Activated naive CD4-positive, alpha-beta T cell treated with anti-CD3 and anti-CD28 coated beads, Interleukin-2, amount 10 ng/mL, durations not matched to agents 7 days and 5 days (primary cell): ENCODE measurements around the gene DAAM2.

Experiments used
- CTCF ChIA-PET: fragments of 350-600 bp; sonication (Branson Sonifier 250); formaldehyde crosslinking; loops from one replicate; lab custom pipeline; 2021; ENCODE audit warnings: antibody characterized with exemption; lab: Charles Lee
- DNase-seq: peaks from one replicate; pipeline ENCODE4 v3.0.0-alpha.2; 2020
- H3K27ac Mint-ChIP-seq: one replicate; pipeline ENCODE4 v1.8.0; 2021; ENCODE audit warnings: mild to moderate bottlenecking, moderate library complexity, mixed read lengths
- H3K27me3 Mint-ChIP-seq: one replicate; pipeline ENCODE4 v1.8.0; 2021; ENCODE audit warnings: mild to moderate bottlenecking, mixed read lengths
- H3K36me3 Mint-ChIP-seq: one replicate; pipeline ENCODE4 v1.8.0; 2021; ENCODE audit warnings: mixed read lengths
- H3K4me1 Mint-ChIP-seq: one replicate; pipeline ENCODE4 v1.8.0; 2021; ENCODE audit warnings: mixed read lengths
- H3K4me3 Mint-ChIP-seq: one replicate; pipeline ENCODE4 v1.8.0; 2021; ENCODE audit warnings: mild to moderate bottlenecking, moderate library complexity, mixed read lengths
- H3K9me3 Mint-ChIP-seq: one replicate; pipeline ENCODE4 v1.8.0; 2021; ENCODE audit warnings: mixed read lengths

DAAM2 gene

DNA sequence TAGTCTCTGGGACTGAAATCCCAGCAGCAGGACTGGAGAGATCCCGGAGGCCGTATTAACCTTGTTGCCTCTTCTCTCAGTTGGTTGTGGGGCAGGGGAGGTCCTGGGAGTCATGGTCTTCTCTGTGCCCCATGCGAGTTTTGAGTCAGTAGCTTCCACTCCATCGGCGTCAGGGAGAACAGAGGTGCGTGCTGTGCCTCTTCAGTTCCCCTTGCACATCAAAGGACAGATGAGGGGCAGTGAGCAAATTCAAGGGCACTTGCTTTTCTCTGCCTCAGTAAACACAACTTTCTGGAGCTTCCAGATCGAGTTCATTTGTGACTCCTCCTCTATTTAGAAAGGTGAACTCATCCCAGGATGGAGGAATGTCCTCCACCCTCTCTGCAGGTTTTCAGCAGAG is 93.5 kb downstream of the DAAM2 start:
- CTCF ChIA-PET, result no interaction called here
- no peaks in the 10 kb centered on the region for H3K9me3 Mint-ChIP-seq
- no peak for DNase-seq
- no peak overlapping the region for H3K4me3 Mint-ChIP-seq
- no peaks in the 10 kb centered on the region for H3K36me3 Mint-ChIP-seq
- no peak overlapping the region for H3K27ac Mint-ChIP-seq
- H3K27me3 Mint-ChIP-seq, result peaks cover 18% of the 10 kb centered on the region
- H3K4me1 Mint-ChIP-seq, result no peaks in the 10 kb centered on the region

DNA sequence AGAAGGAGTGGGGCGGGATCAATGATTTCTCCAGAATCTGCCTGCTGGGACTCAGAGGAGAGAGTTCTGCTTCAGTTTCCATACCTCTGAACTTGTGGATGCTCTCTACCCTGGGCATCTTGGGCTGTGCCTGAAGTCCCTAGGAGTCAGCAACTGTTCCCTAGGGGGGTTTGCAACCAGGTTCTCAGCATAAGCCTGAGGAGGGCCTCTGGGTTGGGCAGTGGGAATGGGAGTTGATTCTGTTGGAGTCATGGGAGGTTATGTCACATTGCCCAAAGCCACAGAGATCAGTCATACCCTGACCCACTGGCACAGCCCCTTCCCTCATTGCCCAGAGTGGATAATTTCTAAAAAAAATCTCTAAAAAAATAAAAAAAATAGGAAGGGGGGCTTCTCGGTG is 94.7 kb downstream of the DAAM2 start:
- Mint-ChIP-seq H3K27ac (no peak overlapping the region), H3K36me3 (no peaks in the 10 kb centered on the region), H3K4me1 (no peaks in the 10 kb centered on the region), H3K9me3 (no peaks in the 10 kb centered on the region), H3K27me3 (peaks cover 24% of the 10 kb centered on the region), H3K4me3 (no peak overlapping the region)
- no peak for DNase-seq
- CTCF ChIA-PET, result no interaction called here

DNA sequence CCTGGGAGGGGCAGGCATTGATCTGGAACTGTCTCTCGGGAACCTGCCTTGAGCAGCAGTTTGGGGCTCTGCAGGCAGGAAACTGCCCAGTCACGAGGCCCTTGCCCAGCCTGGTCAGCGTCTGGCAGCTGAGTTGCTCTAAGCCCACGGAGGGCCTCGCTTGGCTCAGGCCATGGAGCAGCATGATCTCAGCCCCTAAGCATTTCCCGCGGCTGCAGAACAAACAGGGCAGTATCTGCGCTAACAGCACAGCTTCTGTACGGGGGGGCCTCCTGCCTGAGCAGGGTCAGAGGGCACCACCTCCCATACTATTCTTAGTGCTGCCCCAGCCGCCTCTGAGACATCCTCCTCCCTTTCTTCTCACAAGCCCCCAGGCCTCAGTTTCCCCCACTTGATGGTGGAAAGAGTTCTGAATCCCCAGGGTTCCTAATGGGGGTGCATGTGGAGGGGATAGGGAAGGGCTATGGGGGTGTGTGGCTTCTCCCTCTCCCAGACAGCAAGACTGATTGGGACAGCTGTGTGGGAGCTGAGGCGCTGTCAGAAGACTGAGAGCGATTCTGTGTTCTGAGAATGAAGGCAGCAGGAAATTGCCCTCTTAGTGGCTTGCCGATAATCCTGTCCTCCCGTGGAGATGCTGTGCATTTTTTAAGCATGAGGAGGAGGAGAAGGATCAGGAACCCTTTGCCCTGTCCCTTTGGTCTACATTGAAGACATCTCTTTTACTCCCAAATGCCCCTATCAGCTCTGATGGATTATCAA is 95.7 kb downstream of the DAAM2 start:
- H3K27ac Mint-ChIP-seq, result no peak overlapping the region
- no peak overlapping the region for H3K4me3 Mint-ChIP-seq
- no peaks in the 10 kb centered on the region for H3K9me3 Mint-ChIP-seq
- no peaks in the 10 kb centered on the region for H3K4me1 Mint-ChIP-seq
- DNase-seq, result no peak
- H3K27me3 Mint-ChIP-seq, result peaks cover 27% of the 10 kb centered on the region
- no peaks in the 10 kb centered on the region for H3K36me3 Mint-ChIP-seq
- CTCF ChIA-PET, result no interaction called here

DNA sequence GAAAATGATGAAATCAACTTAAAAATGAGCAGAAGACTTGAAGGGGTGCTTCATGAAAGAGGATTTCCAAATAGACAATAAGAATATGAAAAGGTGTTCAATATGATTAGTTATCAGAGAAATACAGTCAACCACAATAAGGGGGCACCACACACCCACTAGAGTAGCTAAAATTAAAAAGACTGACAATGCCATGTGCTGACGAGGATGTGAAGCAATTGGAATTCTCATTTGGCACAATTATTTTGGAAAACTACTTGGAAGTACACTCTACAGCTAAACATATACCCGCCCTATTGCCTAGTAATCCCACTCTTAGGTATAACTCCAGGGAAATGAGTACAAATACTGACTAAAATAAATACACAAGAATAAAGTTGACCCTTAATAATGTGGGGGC is 97.1 kb downstream of the DAAM2 start:
- no peak for DNase-seq
- CTCF ChIA-PET, result no interaction called here
- H3K4me1 Mint-ChIP-seq, result no peaks in the 10 kb centered on the region
- no peaks in the 10 kb centered on the region for H3K9me3 Mint-ChIP-seq
- H3K36me3 Mint-ChIP-seq, result no peaks in the 10 kb centered on the region
- H3K4me3 Mint-ChIP-seq, result no peak overlapping the region
- H3K27me3 Mint-ChIP-seq, result peaks cover 27% of the 10 kb centered on the region
- H3K27ac Mint-ChIP-seq, result no peak overlapping the region

DNA sequence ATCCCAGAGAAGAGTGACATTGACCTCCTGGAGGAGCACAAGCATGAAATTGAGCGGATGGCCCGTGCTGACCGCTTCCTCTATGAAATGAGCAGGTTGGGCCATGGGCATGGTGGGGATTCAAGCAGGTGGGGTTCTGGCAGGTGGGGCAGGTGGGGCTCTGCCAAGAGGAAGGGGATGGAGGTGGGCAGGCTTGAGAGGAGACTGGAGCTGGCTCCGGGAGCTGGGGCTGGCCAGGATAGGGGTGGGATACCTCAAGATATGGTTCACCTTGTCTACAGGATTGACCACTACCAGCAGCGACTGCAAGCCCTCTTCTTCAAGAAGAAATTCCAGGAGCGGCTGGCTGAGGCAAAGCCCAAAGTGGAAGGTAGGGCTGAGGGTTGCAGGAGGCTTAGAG is 99.2 kb downstream of the DAAM2 start:
- H3K9me3 Mint-ChIP-seq, result no peaks in the 10 kb centered on the region
- CTCF ChIA-PET, result no interaction called here
- no peak overlapping the region for H3K27ac Mint-ChIP-seq
- H3K36me3 Mint-ChIP-seq, result no peaks in the 10 kb centered on the region
- no peaks in the 10 kb centered on the region for H3K4me1 Mint-ChIP-seq
- DNase-seq, result no peak
- H3K27me3 Mint-ChIP-seq, result peaks cover 27% of the 10 kb centered on the region
- no peak overlapping the region for H3K4me3 Mint-ChIP-seq

DNA sequence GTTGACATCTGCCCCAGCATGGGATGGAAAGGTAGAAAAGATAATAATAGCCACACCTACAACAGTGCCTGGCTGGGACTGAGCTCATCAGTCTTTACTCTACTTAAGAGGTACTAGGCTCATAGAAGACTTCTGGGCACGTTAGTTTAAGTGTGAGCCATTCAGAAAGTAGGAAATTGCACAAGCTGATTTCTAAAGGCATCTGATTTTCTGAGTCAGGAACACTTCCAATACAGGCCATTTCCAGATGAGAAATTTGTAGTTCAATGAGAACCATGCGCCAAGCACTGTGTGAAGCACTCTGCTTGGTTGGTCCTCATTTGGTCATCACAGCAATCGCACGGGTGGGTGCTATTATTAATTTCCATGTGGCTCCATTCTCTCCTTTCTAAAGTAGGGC is 99.8 kb downstream of the DAAM2 start:
- Mint-ChIP-seq H3K9me3 (no peaks in the 10 kb centered on the region), H3K4me1 (no peaks in the 10 kb centered on the region), H3K27ac (no peak overlapping the region), H3K36me3 (no peaks in the 10 kb centered on the region), H3K27me3 (peaks cover 21% of the 10 kb centered on the region), H3K4me3 (no peak overlapping the region)
- no peak for DNase-seq
- CTCF ChIA-PET, result no interaction called here

DNA sequence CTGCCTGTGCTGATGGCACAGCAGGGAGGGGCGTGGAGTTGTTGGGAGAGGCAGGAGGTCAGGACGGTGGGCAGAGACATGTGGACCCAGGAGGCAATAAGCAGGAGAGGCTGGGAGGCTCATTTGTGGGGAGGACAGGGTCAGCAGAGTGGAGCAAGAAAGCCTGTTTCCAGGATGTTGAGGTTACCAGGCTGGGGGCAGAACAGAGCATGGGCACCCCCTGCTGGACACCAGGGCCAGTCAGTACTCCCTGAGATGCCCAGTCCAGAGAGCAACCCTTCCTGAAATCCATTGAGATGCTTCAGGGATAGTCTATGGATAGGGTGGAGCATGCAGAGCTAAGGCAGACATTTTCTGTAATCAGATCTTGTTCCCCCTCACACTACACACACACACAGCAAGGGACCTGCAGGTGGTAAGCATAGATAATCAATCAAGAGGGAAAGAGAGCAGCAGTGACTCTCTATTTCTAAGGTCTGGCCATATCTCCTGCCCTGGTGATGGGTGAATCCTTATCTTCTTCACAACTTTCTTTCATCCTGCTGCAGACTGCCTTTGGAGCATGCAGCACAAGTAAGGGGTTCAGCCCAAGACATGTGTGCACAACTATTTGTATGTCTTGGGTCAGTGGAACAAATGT is 100.4 kb downstream of the DAAM2 start:
- Mint-ChIP-seq H3K27me3 (peaks cover 16% of the 10 kb centered on the region), H3K4me3 (no peak overlapping the region), H3K36me3 (no peaks in the 10 kb centered on the region), H3K27ac (no peak overlapping the region), H3K9me3 (no peaks in the 10 kb centered on the region), H3K4me1 (no peaks in the 10 kb centered on the region)
- CTCF ChIA-PET, result no interaction called here
- peak; percentile 29 for DNase-seq

DNA sequence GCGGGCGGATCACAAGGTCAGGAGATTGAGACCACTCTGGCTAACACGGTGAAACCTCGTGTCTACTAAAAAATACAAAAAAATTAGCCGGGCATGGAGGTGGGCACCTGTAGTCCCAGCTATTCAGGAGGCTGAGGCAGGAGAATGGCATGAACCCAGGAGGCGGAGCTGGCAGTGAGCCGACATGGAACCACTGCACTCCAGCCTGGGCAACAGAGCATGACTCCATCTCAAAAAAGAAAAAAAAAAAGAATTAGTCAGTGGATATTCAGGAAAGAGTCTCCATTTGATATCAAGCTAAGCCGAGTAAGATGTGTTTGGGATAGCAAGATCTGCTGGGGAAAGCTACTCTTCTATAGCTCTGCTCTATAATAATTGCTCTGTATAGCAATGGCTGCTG is 101.1 kb downstream of the DAAM2 start:
- Mint-ChIP-seq H3K9me3 (no peaks in the 10 kb centered on the region), H3K4me1 (no peaks in the 10 kb centered on the region), H3K27ac (no peak overlapping the region), H3K27me3 (peaks cover 12% of the 10 kb centered on the region), H3K36me3 (no peaks in the 10 kb centered on the region), H3K4me3 (no peak overlapping the region)
- CTCF ChIA-PET, result interaction anchor here (0.7 kb wide), 1 partner anchor 468 kb away, joined by 4 read pairs; no protein-coding TSS in a partner anchor
- DNase-seq, result no peak

DNA sequence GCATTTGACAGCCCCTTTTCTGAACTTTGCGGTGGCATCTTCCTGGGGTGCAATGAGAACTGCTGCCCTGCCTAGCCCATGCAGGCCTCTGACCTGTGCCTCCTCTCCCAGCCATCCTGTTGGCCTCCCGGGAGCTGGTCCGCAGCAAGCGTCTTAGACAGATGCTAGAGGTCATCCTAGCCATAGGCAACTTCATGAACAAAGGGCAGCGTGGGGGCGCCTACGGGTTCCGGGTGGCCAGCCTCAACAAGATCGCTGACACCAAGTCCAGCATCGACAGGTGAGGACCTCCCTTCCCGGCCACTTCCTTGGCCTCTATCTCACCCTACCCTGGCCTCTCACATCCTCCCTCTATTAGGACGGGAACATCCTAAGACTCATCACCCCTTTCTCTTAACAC is 104.5 kb downstream of the DAAM2 start:
- H3K9me3 Mint-ChIP-seq, result no peaks in the 10 kb centered on the region
- H3K4me1 Mint-ChIP-seq, result no peaks in the 10 kb centered on the region
- no peak overlapping the region for H3K27ac Mint-ChIP-seq
- CTCF ChIA-PET, result no interaction called here
- peaks cover 6% of the 10 kb centered on the region for H3K27me3 Mint-ChIP-seq
- no peak for DNase-seq
- H3K4me3 Mint-ChIP-seq, result no peak overlapping the region
- H3K36me3 Mint-ChIP-seq, result no peaks in the 10 kb centered on the region

DNA sequence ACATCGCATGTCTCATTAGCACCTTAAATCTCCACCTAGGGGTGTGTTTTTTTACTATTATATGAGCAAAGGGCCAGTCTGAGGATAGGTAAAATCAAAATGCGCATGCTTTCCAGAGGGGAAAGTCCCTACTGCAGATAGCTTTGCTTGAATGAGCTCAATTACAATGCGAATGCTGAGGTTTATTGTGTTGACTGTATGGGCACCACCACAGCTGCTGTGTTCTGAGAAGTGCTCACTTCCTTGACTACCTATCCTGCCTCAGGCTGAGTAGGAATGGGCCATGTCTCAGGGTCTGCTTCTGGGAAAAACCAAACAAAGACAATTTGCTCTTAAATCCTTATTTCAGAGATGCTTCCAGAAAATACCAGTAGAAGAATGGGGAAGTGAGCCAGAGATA is 105.5 kb downstream of the DAAM2 start:
- no peaks in the 10 kb centered on the region for H3K9me3 Mint-ChIP-seq
- no peak for DNase-seq
- peaks cover under 1% of the 10 kb centered on the region for H3K27me3 Mint-ChIP-seq
- H3K36me3 Mint-ChIP-seq, result no peaks in the 10 kb centered on the region
- no peak overlapping the region for H3K27ac Mint-ChIP-seq
- no peak overlapping the region for H3K4me3 Mint-ChIP-seq
- H3K4me1 Mint-ChIP-seq, result no peaks in the 10 kb centered on the region
- CTCF ChIA-PET, result interaction anchor here (0.6 kb wide), 1 partner anchor 727 kb away, joined by 3 read pairs; no protein-coding TSS in a partner anchor

DNA sequence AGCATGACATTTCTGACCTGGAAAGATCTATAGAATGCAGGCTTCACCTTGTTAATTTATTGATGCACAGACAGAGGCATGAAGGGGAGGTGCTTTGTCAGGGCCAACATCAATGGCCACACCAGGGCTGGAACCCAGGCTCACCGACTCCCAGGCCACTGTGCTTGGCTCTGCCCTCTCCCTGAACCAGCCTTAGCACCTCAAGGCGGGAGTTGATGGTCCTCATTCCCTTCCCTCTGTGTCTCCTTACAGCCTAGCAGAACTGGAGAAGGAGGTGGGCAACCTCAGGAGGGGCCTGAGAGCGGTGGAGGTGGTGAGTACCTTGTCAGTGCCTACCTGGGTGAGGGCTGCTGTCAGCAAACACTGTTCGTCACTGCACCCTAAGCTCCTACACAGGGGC is 106.4 kb downstream of the DAAM2 start:
- CTCF ChIA-PET, result no interaction called here
- DNase-seq, result no peak
- Mint-ChIP-seq H3K9me3 (no peaks in the 10 kb centered on the region), H3K36me3 (no peaks in the 10 kb centered on the region), H3K4me3 (no peak overlapping the region), H3K27ac (no peak overlapping the region), H3K27me3 (no peaks in the 10 kb centered on the region), H3K4me1 (no peaks in the 10 kb centered on the region)

DNA sequence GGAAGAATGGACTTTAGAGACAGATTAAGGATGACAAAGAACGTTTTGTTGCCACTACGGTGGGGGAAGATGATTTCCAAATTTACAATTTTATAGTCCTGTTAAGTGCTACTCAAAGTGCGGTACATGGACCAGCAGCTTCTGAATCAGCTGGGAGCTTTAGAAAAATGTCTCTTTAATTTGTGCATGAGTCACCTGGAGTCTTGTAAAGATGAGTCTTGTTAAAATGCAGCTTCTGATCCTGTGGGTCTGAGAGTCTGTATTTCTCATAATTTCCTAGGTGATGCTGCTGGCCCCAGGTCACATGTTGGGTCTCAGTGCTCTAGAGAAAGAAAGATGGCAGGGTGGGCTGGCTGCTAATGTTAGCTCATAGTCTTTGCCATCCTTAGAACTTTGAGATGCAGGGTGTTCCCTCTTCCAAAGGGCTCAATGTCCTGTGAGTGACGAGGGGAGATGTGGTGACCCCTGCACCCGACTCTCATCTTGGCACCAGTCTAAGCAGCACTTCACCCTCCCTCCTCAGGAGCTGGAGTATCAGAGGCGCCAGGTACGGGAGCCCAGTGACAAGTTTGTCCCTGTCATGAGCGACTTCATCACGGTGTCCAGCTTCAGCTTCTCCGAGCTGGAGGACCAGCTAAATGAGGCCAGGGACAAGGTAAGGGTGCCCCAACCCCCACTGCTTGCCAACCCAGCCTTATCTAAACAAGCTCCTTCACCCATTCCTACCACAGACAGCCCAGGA is 107.5 kb downstream of the DAAM2 start:
- no peaks in the 10 kb centered on the region for H3K36me3 Mint-ChIP-seq
- CTCF ChIA-PET, result interaction anchor here (1.1 kb wide), 1 partner anchor 35 kb away, joined by 3 read pairs; no protein-coding TSS in a partner anchor
- H3K4me1 Mint-ChIP-seq, result no peaks in the 10 kb centered on the region
- no peak overlapping the region for H3K27ac Mint-ChIP-seq
- no peaks in the 10 kb centered on the region for H3K9me3 Mint-ChIP-seq
- no peaks in the 10 kb centered on the region for H3K27me3 Mint-ChIP-seq
- no peak for DNase-seq
- H3K4me3 Mint-ChIP-seq, result no peak overlapping the region

DNA sequence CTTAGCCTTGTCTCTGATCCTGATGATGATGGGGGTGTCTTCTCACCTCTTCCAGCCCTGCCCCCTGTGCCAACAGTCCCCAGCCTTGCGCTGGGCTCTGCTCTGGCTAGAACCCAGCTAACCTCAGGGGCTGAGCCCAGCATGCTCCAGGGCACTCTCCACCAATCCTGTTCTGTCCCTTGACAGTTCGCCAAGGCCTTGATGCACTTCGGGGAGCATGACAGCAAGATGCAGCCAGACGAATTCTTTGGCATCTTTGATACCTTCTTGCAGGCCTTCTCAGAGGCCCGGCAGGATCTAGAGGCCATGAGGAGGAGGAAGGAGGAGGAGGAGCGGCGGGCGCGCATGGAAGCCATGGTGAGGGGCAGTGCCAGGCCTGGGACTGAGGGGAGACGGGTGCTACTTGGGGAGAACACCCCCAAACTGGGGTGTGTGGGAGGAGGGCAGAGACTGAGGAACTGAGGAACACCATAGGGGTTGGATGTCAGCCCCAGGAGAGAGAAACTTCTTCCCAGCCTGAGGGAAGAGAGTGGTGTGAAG is 109.0 kb downstream of the DAAM2 start:
- Mint-ChIP-seq H3K36me3 (no peaks in the 10 kb centered on the region), H3K4me1 (no peaks in the 10 kb centered on the region), H3K27me3 (no peaks in the 10 kb centered on the region), H3K9me3 (no peaks in the 10 kb centered on the region), H3K4me3 (no peak overlapping the region), H3K27ac (no peak overlapping the region)
- DNase-seq, result no peak
- CTCF ChIA-PET, result no interaction called here

DNA sequence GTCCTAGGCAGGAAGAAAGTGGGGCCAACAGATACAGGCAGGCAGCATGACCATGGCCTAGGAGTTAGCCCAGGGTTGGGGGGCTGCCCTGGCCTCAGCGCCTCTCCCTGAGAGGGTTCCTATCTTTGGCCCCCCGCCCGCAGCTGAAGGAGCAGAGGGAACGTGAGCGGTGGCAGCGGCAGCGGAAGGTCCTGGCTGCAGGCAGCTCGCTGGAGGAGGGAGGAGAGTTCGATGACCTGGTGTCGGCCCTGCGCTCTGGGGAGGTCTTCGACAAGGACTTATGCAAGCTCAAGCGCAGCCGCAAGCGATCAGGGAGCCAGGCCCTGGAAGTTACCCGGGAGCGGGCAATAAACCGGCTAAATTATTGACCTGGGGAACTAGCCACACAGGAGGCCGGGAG is 109.5 kb downstream of the DAAM2 start:
- no peak overlapping the region for H3K4me3 Mint-ChIP-seq
- DNase-seq, result no peak
- H3K9me3 Mint-ChIP-seq, result no peaks in the 10 kb centered on the region
- CTCF ChIA-PET, result no interaction called here
- no peaks in the 10 kb centered on the region for H3K36me3 Mint-ChIP-seq
- H3K27me3 Mint-ChIP-seq, result no peaks in the 10 kb centered on the region
- H3K27ac Mint-ChIP-seq, result no peak overlapping the region
- H3K4me1 Mint-ChIP-seq, result no peaks in the 10 kb centered on the region
